OCI-LY1 (cell line): ENCODE data around the gene KLF15.

Source experiments
- H2AFZ ChIP-seq: fragments of 200-600 bp; sonication (generic), shearing (Covaris generic); 2 replicates; pipeline ENCODE4 v1.6.0; 2014; ENCODE audit warnings: antibody characterized with exemption, mild to moderate bottlenecking, low read length
- H3F3A ChIP-seq: fragments of 200-600 bp; sonication (generic), shearing (Covaris generic); 2 replicates; pipeline ENCODE4 v1.6.0; 2014; ENCODE audit warnings: mild to moderate bottlenecking, antibody characterized with exemption, low read length, moderate library complexity; ENCODE audit not compliant: insufficient read depth
- H3K27ac ChIP-seq: fragments of 200-600 bp; sonication (generic); 2 replicates; pipeline ENCODE4 v1.5.1; 2014; ENCODE audit warnings: low read length, mixed run types, mild to moderate bottlenecking, low read depth; ENCODE audit not compliant: poor library complexity, severe bottlenecking
- H3K27me3 ChIP-seq: fragments of 200-600 bp; sonication (generic); 2 replicates; pipeline ENCODE4 v1.6.0; 2014; ENCODE audit warnings: antibody characterized with exemption, mild to moderate bottlenecking, low read length, moderate library complexity; ENCODE audit not compliant: insufficient read depth
- H3K36me3 ChIP-seq: fragments of 200-600 bp; sonication (generic); 2 replicates; pipeline ENCODE4 v1.6.1; 2014; ENCODE audit warnings: mild to moderate bottlenecking, antibody characterized with exemption, low read length, moderate library complexity, mixed read lengths; ENCODE audit not compliant: insufficient read depth
- H3K4me1 ChIP-seq: fragments of 200-600 bp; sonication (generic); 2 replicates; pipeline ENCODE4 v1.5.1; 2014; ENCODE audit warnings: mild to moderate bottlenecking, low read length, moderate library complexity; ENCODE audit not compliant: insufficient read depth, severe bottlenecking
- H3K4me2 ChIP-seq: fragments of 200-600 bp; sonication (generic), shearing (Covaris generic); 2 replicates; pipeline ENCODE4 v1.6.1; 2014; ENCODE audit warnings: low read length
- H3K4me3 ChIP-seq: fragments of 200-600 bp; sonication (generic); 2 replicates; pipeline ENCODE4 v1.5.1; 2014; ENCODE audit warnings: low read length, low read depth, mild to moderate bottlenecking, mixed read lengths; ENCODE audit not compliant: poor library complexity, severe bottlenecking
- H3K79me2 ChIP-seq: fragments of 200-600 bp; shearing (Covaris generic); 2 replicates; pipeline ENCODE4 v1.6.1; 2016; ENCODE audit warnings: mixed run types, low read length, mixed read lengths; ENCODE audit not compliant: insufficient read depth
- H3K9ac ChIP-seq: fragments of 200-600 bp; sonication (generic), shearing (Covaris generic); 2 replicates; pipeline ENCODE4 v1.6.1; 2014; ENCODE audit warnings: mild to moderate bottlenecking, low read length, mixed read lengths
- H3K9me2 ChIP-seq: fragments of 200-600 bp; sonication (generic), shearing (Covaris generic); 2 replicates; pipeline ENCODE4 v1.6.1; 2014; ENCODE audit warnings: low read depth, mild to moderate bottlenecking, low read length, mixed read lengths
- H3K9me3 ChIP-seq: fragments of 200-600 bp; shearing (Covaris generic); 2 replicates; pipeline ENCODE4 v1.6.1; 2014; ENCODE audit warnings: low read length, mixed read lengths
- H4K20me1 ChIP-seq: fragments of 200-600 bp; sonication (generic), shearing (Covaris generic); 2 replicates; pipeline ENCODE4 v1.6.0; 2016; ENCODE audit warnings: mild to moderate bottlenecking, low read length; ENCODE audit not compliant: insufficient read depth
- CTCF ChIP-seq: fragments of 200-600 bp; sonication (generic), shearing (Covaris generic); IDR thresholded peaks from 2 replicates; pipeline ENCODE4 v1.5.1; 2017; ENCODE audit warnings: mild to moderate bottlenecking, antibody characterized with exemption, low read length, moderate library complexity, mixed read lengths
- EZH2 ChIP-seq: fragments of 200-600 bp; sonication (generic), shearing (Covaris generic); IDR thresholded peaks from 2 replicates; pipeline ENCODE4 v1.8.0; 2017; ENCODE audit warnings: borderline replicate concordance, mixed run types, mild to moderate bottlenecking, antibody characterized with exemption, low read length, moderate library complexity, mixed read lengths

The KLF15 gene

GRCh38 chr3:126300761-126301481 is 56.3 kb downstream of the KLF15 start:
- Histone ChIP-seq H3K27ac (no peak overlapping the region), H3K9me3 (no peaks in the 10 kb centered on the region), H3K4me3 (no peak overlapping the region), H3K79me2 (no peaks in the 10 kb centered on the region), H3K27me3 (no peaks in the 10 kb centered on the region; the same call in 1 of the 2 replicates), H3K36me3 (no peaks in the 10 kb centered on the region), H4K20me1 (no peaks in the 10 kb centered on the region), H3K4me1 (no peaks in the 10 kb centered on the region), H3F3A (no peaks in the 10 kb centered on the region), H3K9ac (no peak overlapping the region), H3K4me2 (no peak overlapping the region), H3K9me2 (no peaks in the 10 kb centered on the region), H2AFZ (no peak overlapping the region)
- TF ChIP-seq CTCF (no peak), EZH2 (no peak)

- no peaks in the 10 kb centered on the region; the same call in 1 of the 2 replicates for H3K27me3 ChIP-seq
- no peaks in the 10 kb centered on the region for H3K9me2 ChIP-seq
- H3K79me2 ChIP-seq = no peaks in the 10 kb centered on the region
- no peaks in the 10 kb centered on the region for H3K36me3 ChIP-seq
- H3F3A ChIP-seq = no peaks in the 10 kb centered on the region
- TF ChIP-seq EZH2 (no peak), CTCF (no peak)
- H3K4me2 ChIP-seq = no peak overlapping the region
- H4K20me1 ChIP-seq = no peaks in the 10 kb centered on the region
- H3K4me1 ChIP-seq = no peaks in the 10 kb centered on the region
- no peak overlapping the region for H2AFZ ChIP-seq
- H3K9me3 ChIP-seq = no peaks in the 10 kb centered on the region
- no peak overlapping the region for H3K4me3 ChIP-seq
- H3K9ac ChIP-seq = no peak overlapping the region
- H3K27ac ChIP-seq = no peak overlapping the region
Observed at GRCh38 chr3:126300001-126300760, 57.0 kb downstream of the KLF15 start.

- no peaks in the 10 kb centered on the region for H3K79me2 ChIP-seq
- no peaks in the 10 kb centered on the region for H3F3A ChIP-seq
- TF ChIP-seq EZH2 (no peak), CTCF (no peak)
- no peaks in the 10 kb centered on the region; the same call in 1 of the 2 replicates for H3K27me3 ChIP-seq
- no peak overlapping the region for H3K4me2 ChIP-seq
- H3K9me2 ChIP-seq = no peaks in the 10 kb centered on the region
- no peak overlapping the region for H3K27ac ChIP-seq
- H4K20me1 ChIP-seq = no peaks in the 10 kb centered on the region
- no peak overlapping the region for H3K4me3 ChIP-seq
- H2AFZ ChIP-seq = no peak overlapping the region
- H3K36me3 ChIP-seq = no peaks in the 10 kb centered on the region
- no peaks in the 10 kb centered on the region for H3K4me1 ChIP-seq
- no peaks in the 10 kb centered on the region for H3K9me3 ChIP-seq
- H3K9ac ChIP-seq = no peak overlapping the region
Observed at GRCh38 chr3:126295407-126295939, 61.7 kb downstream of the KLF15 start.
